ENCODE data around the gene IGF2BP1.

GRCh38 chr17:48954300-48954755, 42.9 kb upstream of the IGF2BP1 start:
- no peak for TF ChIP-seq POLR2A (IDR thresholded peaks at IDR 0.05)
- TF ChIP-seq, protein P1, sequence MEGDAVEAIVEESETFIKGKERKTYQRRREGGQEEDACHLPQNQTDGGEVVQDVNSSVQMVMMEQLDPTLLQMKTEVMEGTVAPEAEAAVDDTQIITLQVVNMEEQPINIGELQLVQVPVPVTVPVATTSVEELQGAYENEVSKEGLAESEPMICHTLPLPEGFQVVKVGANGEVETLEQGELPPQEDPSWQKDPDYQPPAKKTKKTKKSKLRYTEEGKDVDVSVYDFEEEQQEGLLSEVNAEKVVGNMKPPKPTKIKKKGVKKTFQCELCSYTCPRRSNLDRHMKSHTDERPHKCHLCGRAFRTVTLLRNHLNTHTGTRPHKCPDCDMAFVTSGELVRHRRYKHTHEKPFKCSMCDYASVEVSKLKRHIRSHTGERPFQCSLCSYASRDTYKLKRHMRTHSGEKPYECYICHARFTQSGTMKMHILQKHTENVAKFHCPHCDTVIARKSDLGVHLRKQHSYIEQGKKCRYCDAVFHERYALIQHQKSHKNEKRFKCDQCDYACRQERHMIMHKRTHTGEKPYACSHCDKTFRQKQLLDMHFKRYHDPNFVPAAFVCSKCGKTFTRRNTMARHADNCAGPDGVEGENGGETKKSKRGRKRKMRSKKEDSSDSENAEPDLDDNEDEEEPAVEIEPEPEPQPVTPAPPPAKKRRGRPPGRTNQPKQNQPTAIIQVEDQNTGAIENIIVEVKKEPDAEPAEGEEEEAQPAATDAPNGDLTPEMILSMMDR (IDR thresholded peaks at IDR 0.05): no peak

Data from sigmoid colon (tissue), 3 donors.